Keratinocyte (primary cell): ENCODE measurements around the gene VSIG8. TPM values are rescaled to one million over a fixed set of nuclear protein-coding genes. Genes with fewer than 3 reads are reported as not detected.

ENCODE experiments used
- DNase-seq: peaks from one replicate; pipeline ENCODE4 v3.0.0-alpha.2; 2011; ENCODE audit warnings: low read depth, missing footprints, low spot score
- FAIRE-seq: peaks from 2 replicates; lab custom pipeline; 2011; peaks lifted over from hg19 to GRCh38; lab: Jason Lieb, UNC
- H2AFZ ChIP-seq: 2 replicates; pipeline ENCODE4 v1.6.0; 2012; ENCODE audit warnings: low read length, control low read depth, inconsistent platforms; ENCODE audit not compliant: control insufficient read depth
- H3K27ac ChIP-seq: 2 replicates; pipeline ENCODE4 v1.5.1; 2011; ENCODE audit warnings: low read length; ENCODE audit not compliant: control insufficient read depth, insufficient read depth
- H3K27me3 ChIP-seq: 3 replicates; pipeline ENCODE4 v1.6.0; 2011; ENCODE audit warnings: low read length; ENCODE audit not compliant: control insufficient read depth, insufficient read depth; ENCODE audit errors: extremely low read depth
- H3K36me3 ChIP-seq, 2 experiments: 2 replicates in 1 of 2; 3 replicates in 1 of 2; pipeline ENCODE4 v1.5.1; 2011; ENCODE audit warnings: low read length in 2 of 2, mild to moderate bottlenecking in 1 of 2; ENCODE audit not compliant: control insufficient read depth in 2 of 2, insufficient read depth in 2 of 2; ENCODE audit errors: extremely low read depth in 1 of 2
- H3K4me1 ChIP-seq: 3 replicates; pipeline ENCODE4 v1.5.1; 2011; ENCODE audit warnings: low read length; ENCODE audit not compliant: control insufficient read depth, insufficient read depth; ENCODE audit errors: extremely low read depth
- H3K4me2 ChIP-seq: 3 replicates; pipeline ENCODE4 v1.6.0; 2011; ENCODE audit warnings: low read depth, low read length; ENCODE audit not compliant: control insufficient read depth, insufficient read depth; ENCODE audit errors: extremely low read depth
- H3K4me3 ChIP-seq, 3 experiments: fragments of 200-600 bp in 1 of 3; sonication (generic) in 1 of 3; 2 replicates in 2 of 3; 3 replicates in 1 of 3; pipeline ENCODE4 v1.5.1; 2011 to 2016; ENCODE audit warnings: low read length in 3 of 3, mild to moderate bottlenecking in 3 of 3, control low read depth in 2 of 3, inconsistent platforms in 1 of 3, low read depth in 1 of 3, mixed read lengths in 1 of 3, mixed run types in 1 of 3, moderate library complexity in 1 of 3; ENCODE audit not compliant: control insufficient read depth in 2 of 3, insufficient read depth in 2 of 3; ENCODE audit errors: extremely low read depth in 1 of 3
- H3K79me2 ChIP-seq: 2 replicates; pipeline ENCODE4 v1.6.0; 2012; ENCODE audit warnings: low read length; ENCODE audit not compliant: control insufficient read depth, insufficient read depth
- H3K9ac ChIP-seq: 3 replicates; pipeline ENCODE4 v1.6.0; 2011; ENCODE audit warnings: low read length; ENCODE audit not compliant: control insufficient read depth, insufficient read depth; ENCODE audit errors: extremely low read depth
- H3K9me1 ChIP-seq: 3 replicates; pipeline ENCODE4 v1.6.0; 2011; ENCODE audit warnings: low read length; ENCODE audit not compliant: control insufficient read depth, insufficient read depth; ENCODE audit errors: extremely low read depth
- H3K9me3 ChIP-seq: 2 replicates; pipeline ENCODE4 v1.5.1; 2012; ENCODE audit warnings: low read depth, low read length; ENCODE audit not compliant: control insufficient read depth
- H4K20me1 ChIP-seq: 3 replicates; pipeline ENCODE4 v1.6.0; 2011; ENCODE audit warnings: low read length; ENCODE audit not compliant: control insufficient read depth, insufficient read depth; ENCODE audit errors: extremely low read depth
- CTCF ChIP-seq, 3 experiments: IDR thresholded peaks in 1 of 3; conservative IDR thresholded peaks in 1 of 3; optimal IDR thresholded peaks in 1 of 3; 2 replicates in 2 of 3; 3 replicates in 1 of 3; pipeline versions ENCODE3 to v1.5.1; 2011; ENCODE audit warnings: low read length in 3 of 3, mild to moderate bottlenecking in 3 of 3, moderate library complexity in 2 of 3, control low read depth in 1 of 3, inconsistent platforms in 1 of 3; ENCODE audit not compliant: insufficient read depth in 2 of 3; ENCODE audit errors: extremely low read depth in 1 of 3
- EZH2 ChIP-seq: IDR thresholded peaks from one replicate; pipeline ENCODE4 v1.6.1; 2012; ENCODE audit warnings: inconsistent platforms, mild to moderate bottlenecking, low read length, moderate library complexity
- dilution Hi-C: fragments of 300-500 bp; cut with MboI; formaldehyde crosslinking; loops from one replicate; pipeline ENCODE4 v1.7.0; 2020; ENCODE audit warnings: low sequenced_read_pairs; ENCODE audit not compliant: extremely low pct_ligation_motif_present
- polyA plus RNA-seq, 5 experiments: library from polyadenylated mRNA; depleted of rRNA in 3 of 5; stranded (reverse) in 3 of 5; stranded (forward) in 1 of 5; unstranded in 1 of 5; fragments of >200 nt; gene quantifications; 1 replicate in 1 of 5; 2 replicates in 3 of 5; 3 replicates in 1 of 5; pipeline versions ENCODE4 v1.2.1 to v1.2.3, GENCODE V29; 2011 to 2012; ENCODE audit warnings: missing spikeins in 2 of 5, low read depth in 1 of 5, low replicate concordance in 1 of 5

Gene VSIG8
- polyA plus RNA-seq, 1 donor (not counting 4 experiments of a cell fraction or from before 2014, with no cell fraction given): 0.56 TPM

DNA sequence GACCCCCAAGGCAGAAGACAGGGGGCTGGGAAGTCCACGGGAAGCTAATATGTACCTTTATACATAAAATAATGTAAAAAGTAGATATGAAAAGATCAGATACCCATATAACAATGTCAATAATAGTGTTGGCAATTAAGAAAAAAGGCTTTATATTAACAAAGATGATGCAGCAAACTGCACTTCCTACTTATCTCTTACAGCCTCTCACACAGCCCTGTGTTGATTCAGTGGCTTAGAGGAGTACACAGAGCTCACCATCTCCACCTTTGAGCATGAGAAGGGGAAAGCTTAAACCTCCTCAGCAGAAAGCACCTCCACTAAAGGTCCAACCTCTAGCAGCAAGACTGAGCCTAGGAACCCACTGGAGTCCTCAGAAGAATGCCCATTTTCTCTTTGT, 7.2 kb upstream of the VSIG8 start:
- Histone ChIP-seq H3K9me1 (peaks cover 4% of the 10 kb centered on the region), H3K4me3 (no peak overlapping the region), H3K4me1 (peaks cover 74% of the 10 kb centered on the region), H3K9me3 (no peaks in the 10 kb centered on the region), H3K27ac (peak overlapping the region; percentile 46), H3K4me2 (peak overlapping the region; percentile 34), H3K27me3 (no peaks in the 10 kb centered on the region), H3K9ac (peak overlapping the region; percentile 10), H3K79me2 (no peaks in the 10 kb centered on the region), H3K36me3 (no peaks in the 10 kb centered on the region), H2AFZ (peak overlapping the region; percentile 13), H4K20me1 (no peaks in the 10 kb centered on the region)
- no peak for DNase-seq
- dilution Hi-C loops: no loop called here
- FAIRE-seq: peak; percentile 41
- TF ChIP-seq EZH2: no peak
- TF ChIP-seq CTCF (optimal IDR thresholded peaks at IDR 0.05 in 1 of 3, IDR thresholded peaks at IDR 0.05 in 1 of 3, conservative IDR thresholded peaks at IDR 0.05 in 1 of 3; ENCODE audit: extremely low read depth in 1 of 3, insufficient read depth in 2 of 3, low read length in 3 of 3): no peak

DNA sequence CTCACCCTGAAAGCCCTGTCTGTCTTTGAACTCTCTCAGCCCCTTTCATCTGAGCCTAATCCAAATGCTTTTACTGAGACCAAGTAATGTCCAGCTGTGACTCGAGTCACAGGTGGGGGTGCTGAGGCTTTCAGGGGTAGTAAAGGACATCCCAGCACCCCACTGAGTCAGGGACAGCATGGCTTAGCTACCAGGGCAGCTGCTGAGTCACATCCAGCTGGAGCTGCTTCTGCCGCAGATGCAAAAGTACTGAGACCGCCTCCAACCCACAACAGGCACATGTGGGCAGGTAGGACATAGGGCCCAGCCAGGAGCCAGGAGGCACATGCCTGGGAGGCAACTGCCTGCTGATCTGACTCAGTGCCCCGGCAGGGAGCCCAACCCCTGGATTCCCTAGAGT, 6.7 kb upstream of the VSIG8 start:
- H3K9ac ChIP-seq: no peak overlapping the region
- FAIRE-seq: peak; percentile 90

More for the DNA sequence above, 6.7 kb upstream of the VSIG8 start:
- DNase-seq: peak; percentile 81
- H3K27ac ChIP-seq: peak overlapping the region; percentile 46
- H3K27me3 ChIP-seq: no peaks in the 10 kb centered on the region
- dilution Hi-C loops: no loop called here
- H3K79me2 ChIP-seq: no peaks in the 10 kb centered on the region
- peaks cover 4% of the 10 kb centered on the region for H3K9me1 ChIP-seq
- TF ChIP-seq CTCF (optimal IDR thresholded peaks at IDR 0.05 in 1 of 3, IDR thresholded peaks at IDR 0.05 in 1 of 3, conservative IDR thresholded peaks at IDR 0.05 in 1 of 3; ENCODE audit: extremely low read depth in 1 of 3, insufficient read depth in 2 of 3, low read length in 3 of 3): no peak
- no peak for TF ChIP-seq EZH2
- H3K36me3 ChIP-seq: no peaks in the 10 kb centered on the region
- H3K4me1 ChIP-seq: peaks cover 74% of the 10 kb centered on the region
- no peaks in the 10 kb centered on the region for H3K9me3 ChIP-seq
- H3K4me3 ChIP-seq: no peak overlapping the region
- H4K20me1 ChIP-seq: no peaks in the 10 kb centered on the region
- H3K4me2 ChIP-seq: peak overlapping the region; percentile 34
- H2AFZ ChIP-seq: no peak overlapping the region
